HepG2 (cell line): Measurements from ENCODE around the gene WNT5B. TPM values are rescaled to one million over a fixed set of nuclear protein-coding genes. Genes with fewer than 3 reads are reported as not detected.

Experiments used
- ATAC-seq: fragments of 200-7000 bp; cut with Tn5 transposase; 3 replicates; pipeline ENCODE4 v1.9.1; 2020; ENCODE audit warnings: mild to moderate bottlenecking, moderate library complexity
- BruUV-seq: library from RNA; stranded (reverse); fragments of 400-500 nt; replicated peaks from 2 replicates; lab custom pipeline; 2021; lab: Mats Ljungman, UMichigan
- CTCF ChIA-PET: fragments of 300-600 bp; formaldehyde crosslinking; extraction: SDS; loops from one replicate; lab custom pipeline; 2021; ENCODE audit warnings: low total read pairs, inconsistent platforms, low intra/inter-chr PET ratio; lab: Yijun Ruan, JAX
- POLR2A ChIA-PET: fragments of 350-600 bp; sonication (Branson Sonifier 250); formaldehyde crosslinking; loops from one replicate; lab custom pipeline; 2020; ENCODE audit warnings: antibody characterized with exemption, inconsistent platforms; lab: Yijun Ruan, JAX
- DNase-seq: peaks from one replicate; pipeline ENCODE4 v3.0.0-alpha.2; 2015; ENCODE audit warnings: low spot score
- FAIRE-seq: peaks from 3 replicates; lab custom pipeline; 2011; peaks lifted over from hg19 to GRCh38; lab: Jason Lieb, UNC
- H2AFZ ChIP-seq: one replicate; pipeline ENCODE4 v1.6.1; 2011; ENCODE audit warnings: low read length, inconsistent platforms
- H3K27ac ChIP-seq: fragments of 300-600 bp; 3 replicates; pipeline ENCODE4 v1.8.0; 2011; ENCODE audit warnings: mixed run types, mild to moderate bottlenecking, mixed read lengths, low read length, inconsistent platforms; ENCODE audit not compliant: insufficient read depth; ENCODE audit errors: extremely low read length
- H3K27me3 ChIP-seq, 2 experiments: fragments of 200-600 bp in 1 of 2; 2 replicates in 1 of 2; 3 replicates in 1 of 2; pipeline versions ENCODE4 v1.6.0 to v1.8.0; 2011; ENCODE audit warnings: low read length in 2 of 2, mild to moderate bottlenecking in 2 of 2, moderate library complexity in 2 of 2, inconsistent platforms in 1 of 2; ENCODE audit not compliant: insufficient read depth in 2 of 2, control insufficient read depth in 1 of 2
- H3K36me3 ChIP-seq, 2 experiments: fragments of 200-600 bp in 1 of 2; replicated peaks in 1 of 2; 2 replicates in 1 of 2; 3 replicates in 1 of 2; pipeline versions ENCODE4 v1.5.1 to v1.8.0; 2011; ENCODE audit warnings: low read length in 2 of 2, inconsistent platforms in 1 of 2; ENCODE audit not compliant: insufficient read depth in 2 of 2, control insufficient read depth in 1 of 2
- H3K4me1 ChIP-seq: 2 replicates; pipeline ENCODE4 v1.5.1; 2012; ENCODE audit warnings: low read length, inconsistent platforms; ENCODE audit not compliant: insufficient read depth
- H3K4me2 ChIP-seq: 2 replicates; pipeline ENCODE4 v1.6.0; 2011; ENCODE audit warnings: low read depth, low read length, inconsistent platforms
- H3K4me3 ChIP-seq, 3 experiments: fragments of 200-600 bp in 1 of 3; sonication (generic), shearing (Covaris generic) in 1 of 3; replicated peaks in 1 of 3; 2 replicates each; pipeline ENCODE4 v1.5.1; 2011 to 2016; ENCODE audit warnings: low read length in 3 of 3, inconsistent platforms in 2 of 3, low read depth in 2 of 3, mild to moderate bottlenecking in 2 of 3, control low read depth in 1 of 3, mixed read lengths in 1 of 3; ENCODE audit not compliant: insufficient read depth in 1 of 3
- H3K79me2 ChIP-seq: one replicate; pipeline ENCODE4 v1.6.1; 2011; ENCODE audit warnings: low read length, inconsistent platforms; ENCODE audit not compliant: insufficient read depth
- H3K9ac ChIP-seq: 2 replicates; pipeline ENCODE4 v1.6.0; 2011; ENCODE audit warnings: mild to moderate bottlenecking, low read depth, low read length, inconsistent platforms; ENCODE audit not compliant: insufficient read depth
- H3K9me3 ChIP-seq: 2 replicates; pipeline ENCODE4 v1.5.1; 2012; ENCODE audit warnings: mild to moderate bottlenecking, low read length
- H4K20me1 ChIP-seq: 2 replicates; pipeline ENCODE4 v1.6.0; 2011; ENCODE audit warnings: inconsistent platforms, mild to moderate bottlenecking, low read length, moderate library complexity; ENCODE audit not compliant: insufficient read depth
- ELF1 ChIP-seq: sonication (generic); formaldehyde crosslinking; IDR thresholded peaks from 2 replicates; pipeline ENCODE4 v1.4.0; 2020; ENCODE audit warnings: missing genetic modification reagents
- JDP2 ChIP-seq: sonication (generic); formaldehyde crosslinking; IDR thresholded peaks from 2 replicates; pipeline ENCODE4 v1.8.1; 2022; ENCODE audit warnings: missing genetic modification reagents, borderline replicate concordance
- MIER2 ChIP-seq: IDR thresholded peaks from 2 replicates; pipeline ENCODE4 v1.6.1; 2016; ENCODE audit warnings: missing biosample characterization, missing genetic modification reagents
- NR2F1 ChIP-seq, 2 experiments: fragments of 450-650 bp in 1 of 2; formaldehyde crosslinking in 1 of 2; IDR thresholded peaks; 2 replicates each; pipeline versions ENCODE4 v1.5.0 to v1.6.1; 2016 to 2020; ENCODE audit warnings: mild to moderate bottlenecking in 1 of 2, missing compliant biosample characterization in 1 of 2, missing genetic modification reagents in 1 of 2, moderate library complexity in 1 of 2
- NR2F2 ChIP-seq: IDR thresholded peaks from 2 replicates; pipeline ENCODE4 v1.6.1; 2012; ENCODE audit warnings: low read depth, inconsistent platforms, borderline replicate concordance
- NR2F6 ChIP-seq, 2 experiments: IDR thresholded peaks; 2 replicates each; pipeline ENCODE4 v1.6.1; 2016; ENCODE audit warnings: antibody characterized with exemption in 1 of 2, mild to moderate bottlenecking in 1 of 2
- SETDB1 ChIP-seq: sonication (generic); formaldehyde crosslinking; IDR thresholded peaks from 2 replicates; pipeline ENCODE4 v1.5.1; 2020; ENCODE audit warnings: missing genetic modification reagents, mild to moderate bottlenecking, borderline replicate concordance
- SMAD9 ChIP-seq: sonication (generic); formaldehyde crosslinking; IDR thresholded peaks from 2 replicates; pipeline ENCODE4 v1.5.1; 2020; ENCODE audit warnings: mild to moderate bottlenecking, missing genetic modification reagents
- ZBTB21 ChIP-seq: sonication (generic); formaldehyde crosslinking; IDR thresholded peaks from 2 replicates; pipeline ENCODE4 v1.4.0; 2020; ENCODE audit warnings: missing genetic modification reagents
- ZBTB38 ChIP-seq: sonication (generic); formaldehyde crosslinking; IDR thresholded peaks from 2 replicates; pipeline ENCODE4 v1.5.1; 2020; ENCODE audit warnings: mild to moderate bottlenecking, missing genetic modification reagents
- ZNF432 ChIP-seq: sonication (generic); formaldehyde crosslinking; IDR thresholded peaks from 2 replicates; pipeline ENCODE4 v1.5.0; 2020; ENCODE audit warnings: missing genetic modification reagents, mild to moderate bottlenecking, borderline replicate concordance
- ZNF44 ChIP-seq: sonication (generic); formaldehyde crosslinking; IDR thresholded peaks from 2 replicates; pipeline ENCODE4 v1.5.1; 2020; ENCODE audit warnings: mild to moderate bottlenecking, missing genetic modification reagents
- WGBS: methylation state at CpG from one replicate; pipeline ENCODE4 v1.1.6; 2017; ENCODE audit warnings: low lambda C conversion rate; 5-methylcytosine and 5-hydroxymethylcytosine counted together
- in situ Hi-C: cut with HindIII; loops from 2 replicates; pipeline ENCODE4 v1.10.0; 2017; ENCODE audit warnings: low pct_unique_long_range_greater_than_20kb; ENCODE audit not compliant: extremely low pct_ligation_motif_present
- intact Hi-C: fragments of 100-400 bp; cut with micrococcal nuclease; formaldehyde crosslinking; loops from one replicate; pipeline ENCODE4 v1.10.0; 2022; ENCODE audit not compliant: unreplicated experiment
- polyA plus RNA-seq, 8 experiments: library from polyadenylated mRNA; depleted of rRNA in 3 of 8; stranded (reverse) in 7 of 8; unstranded in 1 of 8; fragments of >200 nt; fragmentation: Illumina TruSeq in 4 of 8; extraction: Trizol in 4 of 8; gene quantifications; 2 replicates each; pipeline versions ENCODE4 v1.2.1 to v1.2.3, GENCODE V29; 2011 to 2016; ENCODE audit warnings: low read depth in 4 of 8, missing spikeins in 1 of 8, mixed read lengths in 1 of 8; ENCODE audit not compliant: insufficient read depth in 1 of 8
- total RNA-seq, 5 experiments: library from RNA; depleted of rRNA; stranded (reverse); fragments of >200 nt; fragmentation: Illumina TruSeq; extraction: Trizol; gene quantifications; 2 replicates each; pipeline ENCODE4 v1.2.3, GENCODE V29; 2016; ENCODE audit warnings: low read depth in 1 of 5
- TF ChIP-seq, protein P1 (sequence below): sonication (generic); formaldehyde crosslinking; IDR thresholded peaks from 2 replicates; pipeline ENCODE4 v1.5.0; 2020; ENCODE audit warnings: mild to moderate bottlenecking, missing genetic modification reagents
- TF ChIP-seq, protein P2 (sequence below), 2 experiments: sonication (generic) in 1 of 2; formaldehyde crosslinking in 1 of 2; IDR thresholded peaks; 2 replicates each; pipeline versions ENCODE4 v1.5.1 to v1.6.1; 2011 to 2020; ENCODE audit warnings: borderline replicate concordance in 1 of 2, low read depth in 1 of 2, low read length in 1 of 2, mild to moderate bottlenecking in 1 of 2, missing genetic modification reagents in 1 of 2, moderate library complexity in 1 of 2
- TF ChIP-seq, protein P3 (sequence below): sonication (generic); formaldehyde crosslinking; IDR thresholded peaks from 2 replicates; pipeline ENCODE4 v1.8.0; 2022; ENCODE audit warnings: missing genetic modification reagents, low read depth, mild to moderate bottlenecking, borderline replicate concordance
- TF ChIP-seq, protein P4 (sequence below): sonication (generic); formaldehyde crosslinking; IDR thresholded peaks from 2 replicates; pipeline ENCODE4 v1.4.0; 2020; ENCODE audit warnings: mild to moderate bottlenecking, low read depth, missing genetic modification reagents

Gene WNT5B
- total and polyA plus RNA-seq, 2 of the 13 experiments (the other 11 are each of a cell fraction or from before 2014, with no cell fraction given), result 0.04 TPM; not detected in 1

DNA sequence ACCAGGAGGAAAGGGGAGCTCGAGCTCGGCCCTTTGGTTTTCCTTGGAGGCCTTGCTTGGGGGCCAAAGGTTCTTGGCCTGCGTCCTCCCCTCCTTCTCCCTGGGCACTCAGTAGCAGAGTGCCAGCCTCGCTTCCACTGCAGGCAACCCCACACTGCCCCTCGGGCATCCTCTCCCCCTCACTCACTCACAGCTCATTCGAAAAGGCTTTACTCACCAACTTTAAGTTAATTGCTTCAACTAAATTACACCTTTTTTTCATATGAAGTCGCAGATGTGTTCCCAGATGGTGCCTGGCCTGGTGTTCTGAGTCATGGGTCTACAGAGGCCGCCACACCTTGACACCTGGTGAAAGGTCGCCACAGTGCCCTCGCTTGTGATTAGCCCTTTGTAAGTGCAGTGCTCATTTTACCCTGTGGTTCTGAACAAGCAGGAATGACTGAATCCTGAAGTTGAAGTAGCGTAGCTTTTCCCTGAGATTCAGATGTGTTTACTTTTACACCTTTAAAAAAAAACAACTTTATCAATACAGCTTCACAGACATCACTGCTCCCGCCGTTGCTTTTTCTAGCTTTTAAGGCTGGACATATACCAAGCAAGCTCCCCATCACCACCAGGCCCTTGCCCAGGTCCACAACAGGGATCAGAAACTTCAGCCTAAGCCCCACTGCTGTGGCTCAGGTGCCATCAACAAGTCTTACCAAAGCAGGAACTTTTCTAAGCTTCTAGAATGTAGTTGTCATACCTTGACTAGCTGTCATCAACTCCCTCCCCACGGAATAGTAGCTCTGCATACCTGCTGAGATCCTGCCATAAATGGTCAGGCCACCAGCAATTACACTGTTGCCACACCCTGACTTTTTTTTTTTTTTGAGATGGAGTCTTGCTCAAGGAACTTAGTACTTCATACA lies 41.6 kb downstream of the WNT5B start:
- no peak overlapping the region for H3K9ac ChIP-seq
- intact Hi-C loops (no loop called here), in situ Hi-C loops (no loop called here)
- H3K4me1 ChIP-seq, result peaks cover 56% of the 10 kb centered on the region
- no peaks in the 10 kb centered on the region for H3K79me2 ChIP-seq
- no peak overlapping the region for H3K4me3 ChIP-seq
- no peak overlapping the region for H3K27ac ChIP-seq
- FAIRE-seq, result no peak
- ChIA-PET CTCF (no interaction called here), POLR2A (interaction anchor here (1.0 to 2.8 kb wide), 2 partner anchors 9 to 20 kb away, joined by 4 to 10 read pairs; partner anchors contain the start of gene ADIPOR2)
- no peaks in the 10 kb centered on the region for H3K36me3 ChIP-seq
- no peaks in the 10 kb centered on the region for H3K27me3 ChIP-seq
- BruUV-seq, result no TSS peak
- no peaks in the 10 kb centered on the region for H3K9me3 ChIP-seq
- DNase-seq, result no peak
- H2AFZ ChIP-seq, result no peak overlapping the region
- no peaks in the 10 kb centered on the region for H4K20me1 ChIP-seq
- peak overlapping the region; percentile 5; the same call in 1 of the 2 replicates for H3K4me2 ChIP-seq
- ATAC-seq, result no peak
- WGBS, result 43% methylated on average over 14 of the region's 14 CpGs
- TF ChIP-seq, protein P1, sequence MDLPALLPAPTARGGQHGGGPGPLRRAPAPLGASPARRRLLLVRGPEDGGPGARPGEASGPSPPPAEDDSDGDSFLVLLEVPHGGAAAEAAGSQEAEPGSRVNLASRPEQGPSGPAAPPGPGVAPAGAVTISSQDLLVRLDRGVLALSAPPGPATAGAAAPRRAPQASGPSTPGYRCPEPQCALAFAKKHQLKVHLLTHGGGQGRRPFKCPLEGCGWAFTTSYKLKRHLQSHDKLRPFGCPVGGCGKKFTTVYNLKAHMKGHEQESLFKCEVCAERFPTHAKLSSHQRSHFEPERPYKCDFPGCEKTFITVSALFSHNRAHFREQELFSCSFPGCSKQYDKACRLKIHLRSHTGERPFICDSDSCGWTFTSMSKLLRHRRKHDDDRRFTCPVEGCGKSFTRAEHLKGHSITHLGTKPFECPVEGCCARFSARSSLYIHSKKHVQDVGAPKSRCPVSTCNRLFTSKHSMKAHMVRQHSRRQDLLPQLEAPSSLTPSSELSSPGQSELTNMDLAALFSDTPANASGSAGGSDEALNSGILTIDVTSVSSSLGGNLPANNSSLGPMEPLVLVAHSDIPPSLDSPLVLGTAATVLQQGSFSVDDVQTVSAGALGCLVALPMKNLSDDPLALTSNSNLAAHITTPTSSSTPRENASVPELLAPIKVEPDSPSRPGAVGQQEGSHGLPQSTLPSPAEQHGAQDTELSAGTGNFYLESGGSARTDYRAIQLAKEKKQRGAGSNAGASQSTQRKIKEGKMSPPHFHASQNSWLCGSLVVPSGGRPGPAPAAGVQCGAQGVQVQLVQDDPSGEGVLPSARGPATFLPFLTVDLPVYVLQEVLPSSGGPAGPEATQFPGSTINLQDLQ (CRISPR knock-in tag), result no peak
- TF ChIP-seq, protein P2, sequence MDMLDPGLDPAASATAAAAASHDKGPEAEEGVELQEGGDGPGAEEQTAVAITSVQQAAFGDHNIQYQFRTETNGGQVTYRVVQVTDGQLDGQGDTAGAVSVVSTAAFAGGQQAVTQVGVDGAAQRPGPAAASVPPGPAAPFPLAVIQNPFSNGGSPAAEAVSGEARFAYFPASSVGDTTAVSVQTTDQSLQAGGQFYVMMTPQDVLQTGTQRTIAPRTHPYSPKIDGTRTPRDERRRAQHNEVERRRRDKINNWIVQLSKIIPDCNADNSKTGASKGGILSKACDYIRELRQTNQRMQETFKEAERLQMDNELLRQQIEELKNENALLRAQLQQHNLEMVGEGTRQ (IDR thresholded peaks at IDR 0.05; ENCODE audit: low read depth, low read length), result no peak
- TF ChIP-seq, protein P2 (CRISPR knock-in tag; IDR thresholded peaks at IDR 0.05; ENCODE audit: borderline replicate concordance), result no peak
- no peak for TF ChIP-seq SETDB1 (CRISPR knock-in tag)
- TF ChIP-seq MIER2 (CRISPR knock-in tag), result no peak
- TF ChIP-seq, protein P3, sequence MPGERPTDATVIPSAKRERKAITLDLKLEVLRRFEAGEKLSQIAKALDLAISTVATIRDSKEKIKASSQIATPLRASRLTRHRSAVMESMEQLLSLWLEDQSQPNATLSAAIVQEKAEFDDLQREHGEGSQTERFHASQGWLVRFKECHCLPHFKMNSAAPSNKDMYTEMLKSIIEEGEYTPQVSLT (CRISPR knock-in tag), result no peak
- TF ChIP-seq NR2F2, result no peak
- no peak for TF ChIP-seq JDP2 (CRISPR knock-in tag)
- no peak for TF ChIP-seq ELF1 (CRISPR knock-in tag)
- TF ChIP-seq, protein P4, sequence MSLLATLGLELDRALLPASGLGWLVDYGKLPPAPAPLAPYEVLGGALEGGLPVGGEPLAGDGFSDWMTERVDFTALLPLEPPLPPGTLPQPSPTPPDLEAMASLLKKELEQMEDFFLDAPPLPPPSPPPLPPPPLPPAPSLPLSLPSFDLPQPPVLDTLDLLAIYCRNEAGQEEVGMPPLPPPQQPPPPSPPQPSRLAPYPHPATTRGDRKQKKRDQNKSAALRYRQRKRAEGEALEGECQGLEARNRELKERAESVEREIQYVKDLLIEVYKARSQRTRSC (CRISPR knock-in tag), result no peak
- TF ChIP-seq NR2F6 (IDR thresholded peaks at IDR 0.05), result no peak
- 0 out of 2 replicates have a peak, but pooled peaks have one; percentile 15 for TF ChIP-seq NR2F6 (CRISPR knock-in tag; IDR thresholded peaks at IDR 0.05)
- TF ChIP-seq SMAD9 (CRISPR knock-in tag), result no peak
- 0 out of 4 replicates have a peak, but pooled peaks of 1 of the 2 experiments have one; percentile 23 for TF ChIP-seq NR2F1 (CRISPR knock-in tag; IDR thresholded peaks at IDR 0.05)
- no peak for TF ChIP-seq ZBTB38 (CRISPR knock-in tag)
- TF ChIP-seq ZNF44 (CRISPR knock-in tag), result no peak
- no peak for TF ChIP-seq ZNF432 (CRISPR knock-in tag)
- TF ChIP-seq ZBTB21 (CRISPR knock-in tag), result no peak
